Epithelial cell of proximal tubule (primary cell): ENCODE measurements around the gene EDNRB. TPM values are rescaled to one million over a fixed set of nuclear protein-coding genes. Genes with fewer than 3 reads are reported as not detected.
A peak's percentile ranks its signal among the peaks of the same experiment; 100 is the strongest.

ENCODE experiments used
- DNase-seq: peaks from one replicate; pipeline ENCODE4 v3.0.0-alpha.2; 2011; ENCODE audit warnings: low read depth
- H3K4me3 ChIP-seq: 2 replicates; pipeline ENCODE4 v1.5.1; 2011; ENCODE audit warnings: low read depth, mild to moderate bottlenecking, low read length
- CTCF ChIP-seq: conservative IDR thresholded peaks from 2 replicates; pipeline ENCODE4 v1.5.1; 2012; ENCODE audit warnings: low read depth, mild to moderate bottlenecking, low read length
- total RNA-seq: library from RNA; depleted of rRNA; stranded (reverse); fragments of >200 nt; gene quantifications from 2 replicates; pipeline ENCODE4 v1.2.3, GENCODE V29; 2015

Gene EDNRB
- total RNA-seq, 1 donor from 2014 or later: 0.86 TPM

- TF ChIP-seq CTCF: no peak
- H3K4me3 ChIP-seq: no peak overlapping the region
- no peak for DNase-seq
Observed at GRCh38 chr13:77928909-77929308, 10.3 kb upstream of the EDNRB start.

GRCh38 chr13:77925616-77926015 lies 7.0 kb upstream of the EDNRB start:
- no peak for TF ChIP-seq CTCF
- DNase-seq: no peak
- H3K4me3 ChIP-seq: no peak overlapping the region

- H3K4me3 ChIP-seq: peak overlapping the region; percentile 59
- TF ChIP-seq CTCF: no peak
- no peak for DNase-seq
Observed at GRCh38 chr13:77919921-77920294, 1.3 kb upstream of the EDNRB start.

GRCh38 chr13:77919246-77919920 lies 752 bp upstream of the EDNRB start:
- no peak for DNase-seq
- H3K4me3 ChIP-seq: peak overlapping the region; percentile 59
- TF ChIP-seq CTCF: no peak

- H3K4me3 ChIP-seq: no peak overlapping the region
- TF ChIP-seq CTCF: no peak
- DNase-seq: no peak
Observed at GRCh38 chr13:77916488-77916887, 2.1 kb downstream of the EDNRB start.

GRCh38 chr13:77915686-77916085 lies 2.9 kb downstream of the EDNRB start:
- no peak for TF ChIP-seq CTCF
- no peak overlapping the region for H3K4me3 ChIP-seq
- no peak for DNase-seq

- TF ChIP-seq CTCF: no peak
- DNase-seq: no peak
- no peak overlapping the region for H3K4me3 ChIP-seq
Observed at GRCh38 chr13:77913003-77913402, 5.6 kb downstream of the EDNRB start.
